NCI-H82 treated with DMSO at 0.1 percent for 48 hours (cell line): ENCODE results near the gene ASTN2.
A peak's percentile ranks its signal among the peaks of the same experiment; 100 is the strongest.

Experiments
- DNase-seq: peaks from one replicate; lab custom pipeline; 2025; ENCODE audit not compliant: unreplicated experiment; lab: John Stamatoyannopoulos, UW

ASTN2 gene

GRCh38 chr9:117415358-117415914 is 579 bp upstream of the ASTN2 start:
- no peak for DNase-seq

DNA sequence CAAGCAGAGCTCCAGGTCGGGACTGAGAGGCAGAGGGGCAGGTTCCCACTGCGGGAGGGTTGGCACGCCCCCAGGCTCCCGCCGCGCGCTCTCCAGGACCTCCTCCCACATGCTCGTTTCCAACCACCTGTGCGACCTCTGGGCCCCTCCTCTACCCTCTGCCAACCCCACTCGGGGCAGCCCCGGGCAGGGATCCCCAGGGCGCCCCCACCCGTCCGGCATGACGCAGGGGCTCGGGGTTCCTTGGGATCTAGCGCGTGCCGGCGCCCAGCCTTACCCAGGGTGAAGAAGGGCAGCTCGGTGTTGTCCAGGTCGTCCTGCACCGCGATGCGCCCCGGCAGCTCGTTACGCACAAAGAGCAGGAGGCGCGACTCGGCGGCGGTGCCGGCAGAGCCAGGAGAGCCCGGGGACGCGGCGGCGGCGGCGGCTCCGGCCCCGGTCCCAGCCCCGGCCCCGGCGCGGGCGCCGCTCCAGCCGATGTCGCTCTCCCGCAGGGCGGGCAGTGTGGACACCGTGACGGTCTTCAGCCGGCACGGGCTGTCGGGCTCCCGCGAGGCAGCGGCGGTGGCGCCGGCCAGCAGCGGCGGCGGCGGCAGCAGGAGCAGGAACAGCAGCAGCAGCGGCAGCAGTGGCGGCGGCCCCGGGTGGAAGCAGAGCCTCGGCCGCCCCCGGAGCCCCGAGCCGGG is 494 bp downstream of the ASTN2 start:
- no peak for DNase-seq

DNA sequence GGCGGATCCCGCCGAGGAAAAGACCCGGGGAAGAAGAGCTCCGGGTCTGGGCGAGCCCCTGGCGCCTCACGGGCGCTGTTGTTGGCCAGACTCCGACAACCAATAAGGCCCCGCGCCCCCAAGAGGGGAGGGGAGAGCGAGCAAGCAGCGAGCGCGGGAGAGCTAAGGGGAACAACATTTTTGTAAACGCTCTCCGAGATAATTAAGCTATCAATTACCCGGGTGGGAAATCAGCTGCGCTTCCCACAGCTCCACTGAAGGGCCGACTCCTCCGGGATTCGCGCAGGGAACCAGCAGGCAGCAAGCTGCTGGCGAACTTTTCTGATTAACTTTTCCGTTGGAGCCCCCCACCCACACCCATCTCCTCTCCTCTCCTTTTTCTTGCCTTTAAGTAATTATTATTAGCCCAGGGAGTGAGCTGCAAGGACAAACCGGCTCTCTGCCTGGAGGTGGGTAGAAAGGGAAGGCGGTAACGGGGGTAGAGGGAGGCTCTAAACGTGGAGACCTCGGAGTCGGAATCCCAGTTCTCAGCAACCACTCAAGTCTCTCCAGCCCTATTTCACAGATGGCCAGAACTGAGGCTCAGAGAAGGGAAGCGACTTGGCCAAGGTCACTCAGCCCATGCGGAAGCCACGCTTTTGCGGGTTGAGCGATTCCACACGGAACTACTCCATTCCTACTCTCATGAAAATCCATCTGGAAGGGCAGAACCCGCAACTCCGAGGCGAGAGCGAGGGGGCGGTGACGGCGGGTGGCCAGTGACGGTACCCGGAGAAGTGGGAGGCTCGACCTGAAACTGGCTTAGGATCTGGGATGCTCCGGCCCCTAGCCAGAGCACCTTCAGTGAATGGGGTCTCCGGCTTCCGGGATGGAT is 1.3 kb downstream of the ASTN2 start:
- peak; percentile 14 for DNase-seq

DNA sequence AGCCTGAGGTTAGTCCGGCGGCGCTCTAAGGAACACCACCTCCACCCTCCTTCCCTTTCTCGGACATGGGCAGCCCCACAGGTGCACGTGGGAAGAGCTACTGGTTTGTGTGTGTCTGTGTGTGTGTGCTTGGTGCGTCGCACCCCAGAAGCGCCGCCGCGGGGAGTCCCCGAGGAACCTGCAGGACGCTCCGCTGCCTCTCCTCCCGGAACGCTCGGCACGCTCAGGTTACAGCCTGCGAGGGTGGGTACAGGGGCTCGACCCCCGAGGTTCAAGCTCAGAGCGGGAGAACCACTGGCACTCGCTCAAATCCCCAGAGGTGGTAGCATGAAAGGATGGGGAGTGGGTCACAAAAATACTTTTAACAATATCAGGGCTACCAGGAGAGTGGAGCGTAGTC is 2.0 kb downstream of the ASTN2 start:
- no peak for DNase-seq

GRCh38 chr9:117412006-117412715 is 2.7 kb downstream of the ASTN2 start:
- DNase-seq = peak; percentile 65

DNA sequence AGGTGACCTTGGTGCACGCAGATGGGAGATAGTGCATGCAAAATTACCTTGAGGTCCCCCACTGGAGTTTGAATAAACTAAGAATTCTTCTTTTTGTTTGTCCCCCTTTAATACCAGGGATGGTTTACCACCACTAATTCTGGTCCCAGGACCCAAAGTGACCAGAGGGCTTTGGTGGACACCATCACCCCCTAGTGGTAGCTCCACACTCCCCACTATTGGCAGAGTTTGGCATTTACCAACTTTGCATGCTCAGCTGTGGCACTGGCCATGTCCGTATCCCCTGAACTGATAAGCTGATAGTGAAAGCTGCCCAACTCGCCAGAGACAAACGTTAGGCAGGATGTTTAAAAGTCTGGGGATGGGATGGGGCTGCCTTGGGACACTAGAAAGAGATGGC is 3.3 kb downstream of the ASTN2 start:
- DNase-seq = no peak

DNA sequence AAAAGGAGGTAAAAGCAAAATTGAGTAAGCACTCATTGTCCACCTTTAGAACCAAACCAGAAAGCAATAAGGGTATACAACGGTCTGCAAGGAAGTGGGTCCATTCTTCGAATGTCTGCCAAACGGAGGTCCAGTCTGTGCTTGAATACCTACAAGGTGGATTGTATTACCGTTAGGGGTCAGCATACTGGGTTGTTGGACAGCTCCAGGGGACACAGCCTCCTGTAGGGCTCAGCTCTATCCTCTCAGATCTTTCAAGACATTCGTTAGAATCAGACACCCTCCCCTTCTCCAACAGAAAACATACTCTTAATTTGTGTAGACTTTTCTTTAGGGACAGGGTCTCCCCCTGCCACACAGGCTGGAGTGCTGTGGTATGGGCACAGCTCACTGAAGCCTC is 5.5 kb downstream of the ASTN2 start:
- DNase-seq = no peak

- DNase-seq = peak; percentile 12
Observed at GRCh38 chr9:117407436-117408022, 7.3 kb downstream of the ASTN2 start.

GRCh38 chr9:117405950-117406705 is 8.7 kb downstream of the ASTN2 start:
- peak; percentile 56 for DNase-seq

DNA sequence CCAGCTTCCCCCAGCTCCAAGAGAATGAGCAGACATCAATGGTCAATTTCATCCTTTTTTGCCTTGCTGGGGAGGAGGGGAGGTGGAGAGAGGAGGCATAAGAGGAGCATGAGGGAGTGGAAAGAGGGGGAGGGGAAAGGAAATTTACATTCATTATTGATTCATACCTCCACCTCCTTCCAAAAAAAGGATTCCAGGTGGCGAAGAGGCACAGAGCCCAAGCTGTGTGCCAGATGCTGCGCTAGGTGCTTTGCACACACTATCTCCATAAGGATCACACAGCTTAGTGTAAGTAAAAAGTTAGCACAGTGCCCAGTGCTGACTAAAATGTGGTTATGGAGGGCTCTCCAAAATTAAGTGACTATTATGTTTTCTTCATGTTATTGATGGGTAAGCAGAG is 11.0 kb downstream of the ASTN2 start:
- DNase-seq = no peak

- peak; percentile 63 for DNase-seq
Observed at GRCh38 chr9:117403403-117403811, 11.4 kb downstream of the ASTN2 start.

- DNase-seq = peak; percentile 84
Observed at GRCh38 chr9:117400171-117400570, 14.7 kb downstream of the ASTN2 start.

- DNase-seq = no peak
Observed at GRCh38 chr9:117395151-117395650, 19.7 kb downstream of the ASTN2 start.

- no peak for DNase-seq
Observed at GRCh38 chr9:117394655-117395054, 20.2 kb downstream of the ASTN2 start.

DNA sequence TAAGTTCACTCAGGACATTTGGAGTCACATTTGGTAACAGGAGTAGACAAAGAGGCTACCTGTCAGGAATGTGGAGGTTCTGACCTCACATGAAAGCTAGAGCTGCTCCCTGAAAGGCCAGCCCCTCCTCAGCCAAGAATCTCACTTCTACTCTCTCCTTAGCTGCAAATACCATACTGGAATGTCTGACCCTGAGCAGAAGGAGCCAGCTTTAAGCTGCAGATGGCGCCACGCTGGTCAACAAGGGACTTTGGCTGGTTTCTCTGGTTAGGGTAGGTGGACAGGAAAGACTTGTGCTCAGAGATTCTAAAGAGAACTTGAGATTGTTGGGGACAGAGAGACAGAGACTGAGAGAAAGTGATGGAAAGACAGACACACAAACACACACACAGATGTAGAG is 21.9 kb downstream of the ASTN2 start:
- no peak for DNase-seq

GRCh38 chr9:117387422-117387821 is 27.4 kb downstream of the ASTN2 start:
- no peak for DNase-seq

DNA sequence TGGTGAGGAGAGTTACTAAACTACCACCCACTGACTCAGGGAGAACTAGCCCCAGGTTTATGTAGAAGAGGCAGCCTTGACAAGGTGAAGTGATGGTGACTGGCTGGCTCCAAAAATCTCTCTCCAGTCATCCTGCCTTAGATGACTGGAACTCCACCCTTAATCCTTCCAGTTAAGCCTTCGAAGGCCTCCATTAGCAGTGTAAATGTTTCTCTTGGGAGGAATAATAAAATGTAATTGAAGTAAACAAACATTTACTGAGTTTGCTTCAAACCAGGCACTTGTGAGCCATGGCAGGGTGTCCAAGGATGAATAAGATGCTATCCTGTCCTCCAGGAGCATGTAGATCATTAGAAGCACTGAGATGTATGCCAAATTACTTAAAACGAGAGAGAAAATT is 35.5 kb downstream of the ASTN2 start:
- DNase-seq = no peak

- DNase-seq = peak; percentile 93
Observed at GRCh38 chr9:117377046-117377445, 37.8 kb downstream of the ASTN2 start.

DNA sequence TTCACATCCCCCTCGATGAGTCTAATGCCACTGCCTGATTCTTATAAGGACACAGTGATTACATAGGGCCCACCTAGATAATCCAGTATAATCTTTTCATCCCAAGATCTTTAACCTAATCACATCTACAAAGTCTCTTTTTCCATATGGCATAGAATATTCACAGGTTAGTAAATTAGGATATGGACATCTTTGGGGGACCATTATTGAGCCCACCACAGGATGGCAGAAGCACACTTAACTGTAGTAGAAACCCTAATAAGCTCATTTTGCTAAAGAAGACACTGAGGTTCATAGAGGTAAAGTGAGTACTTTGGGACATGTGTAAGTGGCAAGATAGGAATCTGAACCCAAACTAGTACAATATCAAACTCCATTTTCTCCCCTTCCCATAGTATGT is 38.9 kb downstream of the ASTN2 start:
- peak; percentile 96 for DNase-seq

DNA sequence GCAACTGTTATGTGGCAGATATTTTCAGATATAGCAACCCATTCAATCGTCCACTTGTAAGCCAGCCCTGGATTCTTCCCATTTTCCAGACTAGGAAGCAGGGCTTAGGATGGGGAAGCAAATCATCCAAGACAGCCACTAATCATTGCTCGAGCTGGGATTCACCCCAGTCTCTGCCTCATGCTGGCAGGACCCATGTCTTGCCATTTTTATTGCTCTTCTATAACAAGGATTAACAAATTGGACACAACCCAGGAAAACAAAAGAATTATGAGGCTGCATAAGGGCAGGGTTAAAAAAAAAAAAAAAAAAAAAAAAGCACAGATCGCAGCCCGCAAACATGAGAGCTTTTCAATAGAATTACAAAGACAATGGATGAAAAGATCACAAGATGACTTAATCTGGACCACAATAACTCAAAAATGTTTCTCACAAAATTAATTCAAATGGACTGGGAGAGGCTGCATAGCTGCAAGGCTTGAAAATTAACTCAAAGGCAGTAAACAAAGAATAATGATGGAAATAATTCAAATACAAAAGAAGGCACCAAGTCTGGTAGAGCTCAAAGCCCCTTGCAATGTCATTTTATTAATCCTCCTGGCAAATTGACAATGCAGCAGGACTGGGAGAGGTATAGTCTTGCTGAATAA is 40.7 kb downstream of the ASTN2 start:
- no peak for DNase-seq
